Sigmoid colon (tissue), 4 donors: ENCODE results near the gene GLDC.

Experiments
- CTCF ChIP-seq, 4 experiments: fragments of 450-650 bp in 3 of 4; fragments of 200-600 bp in 1 of 4; IDR thresholded peaks; one replicate each; pipeline ENCODE4 v1.5.1; 2016 to 2019; ENCODE audit warnings: antibody characterized with exemption in 4 of 4, mild to moderate bottlenecking in 3 of 4, moderate library complexity in 2 of 4
- POLR2A ChIP-seq, 2 donors: fragments of 450-650 bp; IDR thresholded peaks; one replicate each; pipeline ENCODE4 v1.6.1; 2016; ENCODE audit warnings: antibody characterized with exemption in 2 of 2, mild to moderate bottlenecking in 2 of 2, moderate library complexity in 2 of 2
- POLR2AphosphoS5 ChIP-seq, 4 donors: sonication (generic); formaldehyde crosslinking; IDR thresholded peaks; one replicate each; pipeline ENCODE4 v1.6.1; 2017; ENCODE audit warnings: antibody characterized with exemption in 4 of 4

GRCh38 chr9:6565312-6565711, 80.2 kb downstream of the GLDC start:
- TF ChIP-seq POLR2A (IDR thresholded peaks at IDR 0.05) = no peak
- TF ChIP-seq CTCF (IDR thresholded peaks at IDR 0.05) = no peak
- no peak for TF ChIP-seq POLR2AphosphoS5 (IDR thresholded peaks at IDR 0.05)
